CD4-positive, alpha-beta T cell treated with Interleukin-15 for 4 hours (primary cell): ENCODE measurements around the gene CPA4.

Experiments
- DNase-seq: peaks from one replicate; pipeline ENCODE4 v3.0.0-alpha.2; 2020; ENCODE audit warnings: low spot score

Gene CPA4

DNA sequence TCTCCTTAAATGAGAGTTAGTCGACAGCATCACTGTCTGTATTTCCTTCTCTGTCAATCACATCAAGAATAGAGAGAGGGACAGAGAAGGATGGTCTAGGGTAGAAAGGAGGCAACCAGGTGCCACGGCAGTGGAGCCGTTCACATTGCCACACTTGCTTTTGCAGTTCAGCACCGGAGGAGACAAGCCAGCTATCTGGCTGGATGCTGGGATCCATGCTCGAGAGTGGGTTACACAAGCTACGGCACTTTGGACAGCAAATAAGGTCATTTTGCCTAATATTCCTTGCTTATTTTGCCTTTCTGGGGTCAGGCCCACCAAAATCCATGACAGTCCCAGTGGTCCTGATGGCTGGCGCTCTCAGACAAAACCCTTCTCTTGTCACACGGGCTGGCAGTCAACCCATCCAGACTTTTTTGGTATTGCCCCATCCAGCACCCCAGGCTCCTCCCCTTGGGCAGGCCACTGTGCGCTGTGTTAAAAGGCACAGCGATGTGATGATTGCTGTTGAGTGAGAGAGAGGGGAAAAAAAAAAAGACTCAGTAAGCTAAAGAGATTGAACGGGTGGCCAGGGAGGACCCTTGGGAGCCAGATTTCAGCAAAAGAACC lies 17.9 kb upstream of the CPA4 start:
- no peak for DNase-seq

GRCh38 chr7:130275826-130276297 lies 17.1 kb upstream of the CPA4 start:
- DNase-seq, result no peak

DNA sequence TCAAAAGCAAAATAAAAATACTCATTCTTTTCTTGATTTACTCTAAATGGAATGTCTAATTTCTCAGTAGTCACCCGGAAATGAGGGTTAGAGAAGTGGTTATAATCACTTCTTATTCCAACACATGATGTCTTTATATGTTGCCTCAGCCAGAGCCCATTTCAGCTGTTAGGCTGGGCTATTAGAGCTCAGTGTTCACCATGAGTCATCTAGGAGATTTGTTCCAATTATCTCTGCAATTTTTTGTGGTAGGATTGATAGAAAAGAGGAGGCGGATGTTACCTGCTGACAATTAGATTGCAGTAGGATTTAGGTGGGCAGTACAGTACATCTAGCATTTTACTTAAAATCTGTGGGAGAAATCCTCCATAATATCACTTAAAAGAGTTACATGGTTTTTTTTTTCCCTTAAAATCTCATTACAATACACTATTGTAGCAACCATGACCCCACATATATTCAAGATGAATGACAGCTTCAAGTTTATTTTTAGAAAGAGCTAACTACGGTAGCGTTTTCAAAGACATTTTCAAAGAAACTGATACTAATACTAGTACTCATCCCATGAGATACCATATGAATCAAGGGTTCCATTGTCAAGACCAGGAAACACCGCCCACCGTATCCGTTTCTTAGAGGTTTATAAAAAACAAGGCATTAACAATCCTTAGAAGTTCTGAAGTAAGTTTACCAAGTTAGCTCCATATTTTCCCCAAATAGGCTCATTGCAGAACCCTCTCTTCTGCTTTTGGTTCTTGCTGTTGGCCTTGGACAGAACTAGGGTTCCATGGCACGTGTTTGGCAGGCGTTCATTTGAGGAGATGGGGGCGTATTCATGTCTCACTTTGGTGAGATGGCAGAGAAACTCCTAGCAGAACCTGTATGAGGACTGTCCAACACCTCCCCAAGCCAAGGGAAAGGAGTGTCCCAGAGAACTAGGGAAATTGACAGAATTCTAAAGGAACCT lies 15.9 kb upstream of the CPA4 start:
- no peak for DNase-seq

- no peak for DNase-seq
Observed at GRCh38 chr7:130277763-130278643, 15.0 kb upstream of the CPA4 start.

DNA sequence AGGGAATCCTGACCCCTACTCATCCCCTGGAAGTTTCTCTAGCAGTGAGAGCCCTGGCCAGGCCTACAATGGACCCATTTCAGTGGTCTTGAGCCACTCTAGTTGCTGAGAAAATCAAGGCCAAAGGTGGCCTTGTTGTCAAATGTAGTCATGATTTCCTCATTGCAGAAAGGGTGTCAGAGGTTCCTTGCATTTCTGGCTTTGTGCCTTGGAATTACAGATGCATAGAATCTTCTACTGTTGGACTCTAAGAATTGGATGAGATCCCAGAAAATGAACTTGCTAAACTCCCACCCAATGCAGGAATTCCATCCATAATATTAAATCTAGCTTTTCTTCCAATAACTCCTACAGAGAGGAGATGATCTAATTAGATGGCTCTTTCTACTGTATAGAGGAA lies 14.1 kb upstream of the CPA4 start:
- no peak for DNase-seq

- DNase-seq, result no peak
Observed at GRCh38 chr7:130279286-130279685, 13.7 kb upstream of the CPA4 start.

GRCh38 chr7:130279906-130280305 lies 13.1 kb upstream of the CPA4 start:
- DNase-seq, result no peak

- no peak for DNase-seq
Observed at GRCh38 chr7:130281260-130281659, 11.7 kb upstream of the CPA4 start.

- DNase-seq, result no peak
Observed at GRCh38 chr7:130286881-130287280, 6.1 kb upstream of the CPA4 start.

DNA sequence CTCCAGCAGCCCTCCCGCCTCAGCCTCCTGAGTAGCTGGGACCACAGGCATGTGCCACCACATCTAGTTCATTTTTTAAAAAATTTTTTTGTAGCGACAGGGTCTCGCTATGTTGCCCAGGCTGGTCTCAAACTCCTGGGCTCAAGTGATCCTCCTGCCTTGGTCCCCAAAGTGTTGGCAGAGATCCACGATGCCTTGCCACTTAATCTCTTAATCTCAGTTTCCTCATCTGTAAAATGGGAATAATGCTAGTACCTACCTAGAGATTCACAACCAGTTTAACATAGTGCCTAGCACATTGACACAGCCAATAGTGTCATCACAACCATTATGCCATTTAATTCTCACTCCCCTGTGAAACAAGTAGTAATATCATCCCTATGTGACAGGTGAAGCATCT lies 4.8 kb upstream of the CPA4 start:
- DNase-seq, result no peak

- DNase-seq, result no peak
Observed at GRCh38 chr7:130288829-130289228, 4.1 kb upstream of the CPA4 start.

DNA sequence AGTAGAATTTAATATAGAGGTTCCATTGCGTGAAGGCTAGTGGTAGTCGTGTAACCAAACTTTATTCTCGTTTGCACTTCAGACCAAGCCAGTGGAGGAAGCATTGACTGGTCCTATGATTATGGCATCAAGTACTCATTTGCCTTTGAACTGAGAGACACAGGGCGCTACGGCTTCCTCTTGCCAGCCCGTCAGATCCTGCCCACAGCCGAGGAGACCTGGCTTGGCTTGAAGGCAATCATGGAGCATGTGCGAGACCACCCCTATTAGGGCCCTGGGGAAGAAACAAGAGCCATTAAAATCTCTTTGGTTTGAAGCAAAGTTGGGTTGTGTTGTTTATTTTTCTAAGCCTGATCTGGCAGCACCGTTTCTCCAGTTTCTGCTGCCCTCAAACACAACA lies 3.5 kb upstream of the CPA4 start:
- DNase-seq, result no peak

DNA sequence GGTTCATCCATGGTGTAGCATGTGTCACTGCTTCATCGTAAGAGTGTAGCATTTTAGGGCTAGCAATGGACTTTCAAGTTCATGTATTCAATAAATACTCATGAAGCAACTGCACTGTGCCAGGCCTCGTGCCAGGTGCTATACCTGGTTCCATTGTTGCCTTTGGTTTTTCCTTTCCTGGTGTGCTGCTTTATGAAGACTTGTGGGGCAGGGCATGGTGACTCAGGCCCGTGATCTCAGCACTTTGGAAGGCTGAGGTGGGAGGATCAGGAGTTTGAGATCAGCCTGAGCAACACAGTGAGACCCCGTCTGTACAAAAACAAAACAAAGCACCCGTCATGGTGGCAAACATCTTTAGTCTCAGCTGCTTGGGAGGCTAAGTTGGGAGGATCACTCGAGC lies 2.2 kb upstream of the CPA4 start:
- DNase-seq, result no peak

GRCh38 chr7:130293521-130293920 lies 560 bp downstream of the CPA4 start:
- DNase-seq, result no peak

GRCh38 chr7:130294314-130294713 lies 1.4 kb downstream of the CPA4 start:
- DNase-seq, result no peak

- no peak for DNase-seq
Observed at GRCh38 chr7:130296221-130296951, 3.4 kb downstream of the CPA4 start.

GRCh38 chr7:130297628-130298543 lies 4.9 kb downstream of the CPA4 start:
- no peak for DNase-seq

- DNase-seq, result no peak
Observed at GRCh38 chr7:130298544-130299326, 5.8 kb downstream of the CPA4 start.

- no peak for DNase-seq
Observed at GRCh38 chr7:130299866-130300265, 6.9 kb downstream of the CPA4 start.

DNA sequence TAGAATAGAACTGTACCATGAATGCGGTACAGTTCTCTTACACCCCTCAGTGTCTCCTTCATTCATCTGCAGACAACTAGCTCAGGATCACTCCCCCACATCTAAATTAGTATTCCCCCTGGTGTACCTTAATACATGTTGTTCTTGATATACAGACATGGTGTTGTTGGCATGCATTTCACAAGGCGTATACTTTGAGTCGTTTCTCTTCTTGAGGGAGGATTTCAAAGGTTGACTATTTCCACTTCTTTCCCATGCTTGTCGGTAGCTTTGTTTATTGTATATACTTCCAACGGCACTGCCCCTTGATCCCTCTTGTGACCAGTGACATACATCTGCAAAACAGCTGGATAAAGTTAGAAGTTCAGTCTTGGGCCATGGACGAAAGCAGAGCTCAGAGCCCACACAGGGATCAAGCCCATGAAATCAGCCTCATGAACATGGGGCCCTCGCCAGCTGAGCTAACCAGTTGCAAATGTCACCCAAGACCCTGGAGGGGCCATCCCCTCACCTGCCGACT lies 8.6 kb downstream of the CPA4 start:
- no peak for DNase-seq
